OCI-M1 (cell line): ENCODE measurements around the gene KIF6.

Experiments
- DNase-seq: peaks from one replicate; lab custom pipeline; 2025; lab: John Stamatoyannopoulos, UW

Gene KIF6

DNA sequence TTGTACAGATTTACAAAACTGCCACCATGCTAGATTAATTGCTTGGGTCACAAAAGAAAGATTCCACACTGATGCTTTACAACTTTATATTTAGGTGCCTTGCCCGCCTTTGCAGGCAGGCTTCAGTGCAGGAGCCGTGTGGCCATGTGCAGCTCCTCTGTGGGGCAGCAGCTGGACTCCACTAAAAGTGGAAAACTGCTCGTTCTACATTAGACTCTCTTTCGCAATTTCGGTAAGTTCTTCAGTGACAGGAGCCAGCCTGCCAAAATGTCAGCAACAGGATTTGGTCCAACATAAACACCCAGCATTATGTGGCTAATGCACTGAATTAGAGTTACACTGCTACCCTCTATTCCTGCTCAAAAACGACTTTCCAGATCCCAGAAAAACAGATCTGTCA lies 228.3 kb downstream of the KIF6 start:
- no peak for DNase-seq

- DNase-seq, result no peak
Measured at GRCh38 chr6:39496456-39496855, 228.8 kb downstream of the KIF6 start.

DNA sequence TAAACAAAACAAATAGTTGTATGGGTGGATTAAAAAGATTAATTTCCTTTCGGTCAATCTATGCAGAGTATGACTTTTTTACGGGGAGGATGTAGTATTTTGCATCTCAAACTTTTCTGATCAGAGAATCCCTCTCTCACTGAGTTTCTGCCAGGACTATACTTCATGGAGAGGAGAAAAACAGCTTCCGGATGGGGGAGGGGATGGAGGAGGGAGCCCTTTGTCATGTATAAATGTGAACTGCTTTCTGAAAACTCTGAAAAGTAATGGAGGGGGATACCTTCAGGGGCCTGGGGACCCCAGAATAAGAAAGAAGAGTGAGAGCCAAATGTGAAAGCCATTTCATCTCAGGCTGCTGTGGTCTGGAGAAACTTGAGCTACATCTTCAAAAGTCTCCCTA lies 229.6 kb downstream of the KIF6 start:
- DNase-seq, result no peak

- no peak for DNase-seq
Measured at GRCh38 chr6:39494998-39495397, 230.2 kb downstream of the KIF6 start.

DNA sequence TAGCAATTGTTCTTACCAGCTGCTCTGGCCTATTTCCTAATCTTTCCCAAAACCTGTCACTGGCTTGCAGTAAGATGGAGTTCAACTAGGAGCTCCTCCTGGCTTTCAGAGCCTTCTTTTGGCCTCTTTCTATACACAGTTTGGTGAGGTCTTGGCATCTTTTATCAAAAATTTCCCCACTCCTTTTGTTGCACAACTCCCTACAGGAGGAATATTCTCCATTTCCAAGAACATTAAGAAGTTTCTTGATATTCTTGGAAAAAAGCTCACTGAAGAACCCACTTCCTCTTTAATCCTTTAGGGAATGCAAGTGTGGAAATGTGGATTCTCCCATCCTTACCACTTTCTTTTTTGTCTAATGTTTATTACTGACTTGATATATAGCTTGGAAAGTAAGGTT lies 231.4 kb downstream of the KIF6 start:
- DNase-seq, result no peak

DNA sequence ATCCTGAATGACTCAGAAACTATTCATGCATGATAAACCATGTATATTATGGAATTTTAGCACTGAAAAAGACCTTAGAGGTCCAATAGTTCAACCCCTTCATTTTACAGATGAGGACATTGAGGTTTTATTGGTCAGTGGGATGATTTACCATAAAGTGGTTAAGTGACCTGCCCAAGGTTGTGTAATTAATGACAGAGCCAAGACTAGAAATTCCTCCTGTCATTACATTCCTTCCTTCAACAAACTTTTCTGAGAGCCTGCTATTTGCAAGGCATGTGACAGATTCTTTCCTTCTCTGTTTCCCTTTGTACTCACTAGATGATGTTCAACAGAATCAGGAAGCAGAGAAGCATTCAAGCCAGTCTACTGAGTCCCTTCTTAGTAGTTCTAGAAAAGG lies 232.0 kb downstream of the KIF6 start:
- DNase-seq, result no peak

- no peak for DNase-seq
Measured at GRCh38 chr6:39490108-39490507, 235.1 kb downstream of the KIF6 start.

GRCh38 chr6:39488255-39488879 lies 236.8 kb downstream of the KIF6 start:
- no peak for DNase-seq

DNA sequence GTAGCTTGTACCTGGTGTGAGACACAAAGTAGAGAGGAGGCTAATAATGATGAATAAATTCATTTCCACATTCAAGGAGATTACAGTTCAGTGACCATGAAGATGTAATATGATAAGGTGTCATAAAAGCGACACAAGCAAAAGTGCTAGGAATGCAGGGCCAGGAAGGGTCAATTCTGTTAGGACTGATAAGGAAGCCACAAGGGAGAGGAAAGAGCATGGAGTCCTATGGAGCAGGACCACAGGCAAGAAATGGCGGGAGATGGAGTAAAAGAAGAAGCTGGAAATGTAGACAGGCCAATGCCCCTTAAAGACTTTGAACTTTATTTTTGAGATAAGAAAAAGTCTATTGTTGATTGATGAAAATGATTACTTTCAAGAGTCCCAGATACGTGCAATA lies 240.9 kb downstream of the KIF6 start:
- DNase-seq, result no peak

DNA sequence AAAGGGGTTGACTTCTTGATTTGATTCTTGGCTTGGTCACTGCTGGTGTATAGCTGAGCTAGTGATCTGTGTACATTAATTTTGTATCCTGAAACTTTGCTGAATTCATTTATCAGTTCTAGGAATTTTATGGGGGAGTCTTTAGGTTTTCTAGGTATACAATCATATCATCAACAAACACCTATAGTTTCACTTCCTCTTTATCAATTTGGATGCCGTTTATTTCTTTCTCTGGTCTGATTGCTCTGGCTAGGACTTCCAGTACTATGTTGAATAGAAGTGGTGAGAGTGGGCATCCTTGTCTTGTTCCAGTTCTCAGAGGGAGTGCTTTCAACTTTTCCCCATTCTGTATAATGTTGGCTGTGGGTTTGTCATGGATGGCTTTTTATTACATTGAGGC lies 245.4 kb downstream of the KIF6 start:
- peak; percentile 11 for DNase-seq

GRCh38 chr6:39476670-39477069 lies 248.5 kb downstream of the KIF6 start:
- DNase-seq, result no peak

DNA sequence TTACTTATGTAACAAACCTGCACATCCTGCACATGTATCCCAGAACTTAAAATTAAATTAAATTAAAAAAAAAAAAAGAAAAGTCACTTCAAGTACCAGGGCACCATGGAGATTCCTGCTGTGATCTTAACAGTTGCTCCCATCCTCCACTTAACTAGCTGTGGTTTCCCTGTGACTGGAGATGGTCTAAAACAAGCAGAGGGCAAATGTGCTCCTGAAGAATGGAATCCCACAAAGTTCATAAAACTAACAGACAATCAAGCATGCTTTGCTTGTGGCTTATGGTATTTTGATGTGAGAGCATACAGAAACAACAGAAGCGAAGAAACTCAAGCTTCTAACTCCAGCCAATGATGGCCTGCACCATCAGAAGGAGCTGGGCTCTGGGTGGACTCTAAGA lies 249.1 kb downstream of the KIF6 start:
- no peak for DNase-seq

DNA sequence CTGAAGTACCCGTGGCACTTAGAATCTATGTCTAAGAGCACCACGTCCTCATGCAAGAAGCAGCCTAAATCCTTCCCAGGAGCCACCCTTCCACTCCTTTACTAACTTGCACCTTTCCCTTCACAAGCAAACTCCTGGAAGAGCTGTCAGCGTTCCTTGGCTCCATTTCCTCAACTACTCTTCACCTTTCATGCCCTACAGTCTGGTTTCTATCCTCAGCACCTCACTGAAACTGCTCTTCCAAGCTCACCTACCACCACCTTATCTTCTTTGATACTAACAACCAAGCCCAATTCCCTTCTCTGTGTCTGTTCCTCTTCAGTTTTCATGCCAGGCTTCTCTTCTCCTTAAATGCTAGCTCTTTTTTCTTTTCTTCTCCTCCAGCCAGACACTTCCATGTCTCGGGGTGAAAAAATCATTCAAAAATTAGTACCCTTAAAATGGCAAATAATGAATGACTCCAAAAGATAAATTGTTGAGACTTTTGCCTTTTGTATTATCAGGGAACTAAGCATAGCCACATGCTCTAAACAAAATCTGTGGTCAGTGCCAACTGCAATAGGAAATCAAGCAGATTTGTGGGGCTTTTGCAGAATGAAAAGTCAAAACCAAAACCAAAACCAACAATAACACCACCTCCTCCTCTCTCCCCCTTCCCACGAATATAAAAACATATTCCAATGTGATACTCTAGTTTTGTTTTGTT lies 253.1 kb downstream of the KIF6 start:
- peak; percentile 19 for DNase-seq

- no peak for DNase-seq
Measured at GRCh38 chr6:39470506-39470905, 254.7 kb downstream of the KIF6 start.

DNA sequence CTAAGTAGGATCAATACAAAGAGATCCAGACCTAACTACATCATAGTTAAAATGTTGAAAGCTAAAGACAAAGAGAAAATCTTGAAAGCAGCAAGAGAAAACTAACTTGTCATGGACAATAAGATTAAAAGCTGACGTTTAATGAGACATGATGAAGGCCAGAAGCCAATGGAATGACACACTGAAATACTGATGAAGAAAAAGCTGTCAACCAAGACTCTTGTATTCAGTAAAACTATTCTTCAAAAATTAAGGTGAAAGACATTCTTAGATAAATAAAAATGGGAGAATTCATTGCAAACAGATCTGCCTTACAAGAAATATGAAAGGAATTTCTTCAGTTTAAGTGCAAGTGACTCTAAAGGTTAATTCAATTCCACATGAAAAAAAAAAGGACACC lies 256.8 kb downstream of the KIF6 start:
- DNase-seq, result no peak

GRCh38 chr6:39466631-39467030 lies 258.6 kb downstream of the KIF6 start:
- no peak for DNase-seq

- no peak for DNase-seq
Measured at GRCh38 chr6:39465539-39465938, 259.7 kb downstream of the KIF6 start.

DNA sequence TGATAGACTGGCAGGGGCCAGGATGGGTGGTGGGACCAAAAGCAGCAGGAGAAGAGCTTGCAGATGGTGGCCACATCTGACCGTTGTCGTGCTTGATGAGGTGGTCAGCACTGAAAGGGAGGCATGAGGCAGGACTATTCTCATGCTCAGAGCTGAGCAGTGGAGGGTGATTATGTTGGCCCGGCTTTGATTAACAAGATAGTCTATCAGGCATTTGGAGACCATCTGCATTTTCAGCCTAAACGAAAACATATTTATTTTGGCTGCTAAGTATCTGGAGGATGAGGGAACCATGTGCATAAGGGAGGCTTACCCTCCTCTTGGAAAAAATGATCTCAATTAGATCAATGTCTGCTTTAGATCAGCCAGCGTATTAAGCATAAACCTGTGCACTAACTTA lies 261.1 kb downstream of the KIF6 start:
- no peak for DNase-seq

DNA sequence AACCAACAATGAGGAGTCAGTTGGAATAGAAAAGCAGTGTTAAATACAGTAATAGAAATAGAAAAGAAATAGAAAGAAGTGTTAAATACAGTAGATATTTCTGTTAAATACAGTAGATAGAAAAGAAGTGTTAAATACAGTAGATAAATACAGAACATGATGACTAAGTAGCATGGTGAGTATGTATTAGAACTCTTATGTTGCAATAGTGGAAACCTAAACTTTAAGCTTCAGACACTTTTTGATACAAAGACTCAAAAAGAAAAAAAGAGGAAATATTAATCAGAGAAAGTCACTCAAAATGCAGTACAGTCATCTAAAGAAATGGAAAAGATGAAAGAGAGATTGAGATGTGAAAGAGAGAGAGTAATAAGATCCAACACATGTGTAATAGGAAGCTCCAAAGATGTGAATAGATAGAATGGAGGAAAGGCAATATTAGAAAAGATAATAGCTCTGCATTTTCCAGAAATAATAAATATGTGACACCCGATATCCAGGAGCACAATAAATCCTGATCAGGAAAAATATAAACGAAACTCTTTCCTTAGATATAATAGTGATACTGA lies 271.2 kb downstream of the KIF6 start:
- DNase-seq, result no peak

- no peak for DNase-seq
Measured at GRCh38 chr6:39453241-39453640, 272.0 kb downstream of the KIF6 start.

- DNase-seq, result no peak
Measured at GRCh38 chr6:39452306-39453145, 272.7 kb downstream of the KIF6 start.

- peak; percentile 42 for DNase-seq
Measured at GRCh38 chr6:39451831-39452230, 273.4 kb downstream of the KIF6 start.

DNA sequence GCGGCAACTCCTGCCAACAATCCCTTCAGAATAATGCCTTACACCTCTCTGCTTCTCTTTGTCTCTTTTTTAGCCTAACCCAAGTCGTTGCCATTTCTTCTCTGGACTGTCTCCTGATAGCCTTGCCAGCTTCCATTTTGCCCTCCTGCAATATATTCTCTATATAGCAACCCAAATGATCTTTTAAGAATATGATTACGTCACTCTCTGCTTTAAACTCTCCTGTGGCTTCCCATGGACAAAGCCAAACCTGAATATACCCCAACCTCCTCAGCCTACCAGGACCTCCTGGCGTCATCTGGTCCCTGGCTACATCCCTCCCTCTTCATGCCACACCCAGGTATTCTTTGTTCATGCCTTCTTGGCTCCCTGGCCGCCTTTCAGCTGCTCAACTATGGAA lies 276.2 kb downstream of the KIF6 start:
- no peak for DNase-seq
